LNCaP clone FGC (cell line): ENCODE data around the gene B3GNT3.
A peak's percentile ranks its signal among the peaks of the same experiment; 100 is the strongest.

Source experiments
- DNase-seq: peaks from one replicate; pipeline ENCODE4 v3.0.0-alpha.2; 2011; ENCODE audit warnings: low read depth
- H3K4me3 ChIP-seq: 2 replicates; pipeline ENCODE4 v1.5.1; 2011; ENCODE audit warnings: mild to moderate bottlenecking, low read depth, low read length, control low read depth
- TF ChIP-seq, protein P1 (sequence below): IDR thresholded peaks from 2 replicates; pipeline ENCODE4 v1.5.1; 2012; ENCODE audit warnings: mild to moderate bottlenecking; ENCODE audit not compliant: control insufficient read depth, insufficient read depth; ENCODE audit errors: extremely low read depth

B3GNT3 gene, protein sequence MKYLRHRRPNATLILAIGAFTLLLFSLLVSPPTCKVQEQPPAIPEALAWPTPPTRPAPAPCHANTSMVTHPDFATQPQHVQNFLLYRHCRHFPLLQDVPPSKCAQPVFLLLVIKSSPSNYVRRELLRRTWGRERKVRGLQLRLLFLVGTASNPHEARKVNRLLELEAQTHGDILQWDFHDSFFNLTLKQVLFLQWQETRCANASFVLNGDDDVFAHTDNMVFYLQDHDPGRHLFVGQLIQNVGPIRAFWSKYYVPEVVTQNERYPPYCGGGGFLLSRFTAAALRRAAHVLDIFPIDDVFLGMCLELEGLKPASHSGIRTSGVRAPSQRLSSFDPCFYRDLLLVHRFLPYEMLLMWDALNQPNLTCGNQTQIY

DNA sequence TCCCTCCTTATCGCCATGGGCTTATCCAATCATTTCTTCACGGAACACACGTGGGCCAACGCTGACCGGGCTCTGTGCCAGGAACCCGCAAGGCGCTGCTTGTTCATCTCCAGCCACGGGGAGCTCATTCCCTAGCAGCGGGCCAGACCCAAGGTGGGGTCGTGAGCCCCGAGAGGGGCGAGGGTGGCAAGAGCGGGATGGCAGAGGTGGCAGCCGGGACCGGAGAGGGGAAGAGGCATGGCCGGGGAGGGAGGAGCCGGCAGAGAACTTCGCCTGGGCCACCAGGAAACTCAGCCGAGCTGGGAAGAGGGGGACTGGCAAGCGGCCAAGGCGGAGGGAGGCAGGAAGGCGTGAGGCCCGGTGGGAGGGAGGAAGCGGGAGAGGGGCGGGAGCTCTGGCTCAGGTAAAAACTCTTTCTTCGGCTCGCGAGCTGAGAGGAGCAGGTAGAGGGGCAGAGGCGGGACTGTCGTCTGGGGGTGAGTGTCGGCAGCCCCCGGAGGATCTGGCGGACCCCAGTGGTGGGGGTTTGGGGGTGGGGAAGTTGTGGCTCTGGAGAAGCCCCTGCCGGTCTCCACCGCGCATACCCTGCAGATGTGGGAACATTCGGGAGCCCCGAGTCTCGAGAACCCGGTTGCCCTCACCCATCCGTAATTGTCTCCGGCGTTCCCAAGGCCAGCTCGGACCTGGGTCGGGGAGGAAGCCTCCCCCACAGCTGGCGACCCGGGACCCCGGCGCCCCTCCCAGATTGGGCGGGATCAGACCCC is at the start of gene B3GNT3:
TSS of gene B3GNT3 (plus strand) at position 408 of the 764 bp plus-strand sequence. CDS start 12,670 bp downstream, outside the sequence.
- no peak within 1 kb of the TSS for H3K4me3 ChIP-seq
- no peak for DNase-seq

DNA sequence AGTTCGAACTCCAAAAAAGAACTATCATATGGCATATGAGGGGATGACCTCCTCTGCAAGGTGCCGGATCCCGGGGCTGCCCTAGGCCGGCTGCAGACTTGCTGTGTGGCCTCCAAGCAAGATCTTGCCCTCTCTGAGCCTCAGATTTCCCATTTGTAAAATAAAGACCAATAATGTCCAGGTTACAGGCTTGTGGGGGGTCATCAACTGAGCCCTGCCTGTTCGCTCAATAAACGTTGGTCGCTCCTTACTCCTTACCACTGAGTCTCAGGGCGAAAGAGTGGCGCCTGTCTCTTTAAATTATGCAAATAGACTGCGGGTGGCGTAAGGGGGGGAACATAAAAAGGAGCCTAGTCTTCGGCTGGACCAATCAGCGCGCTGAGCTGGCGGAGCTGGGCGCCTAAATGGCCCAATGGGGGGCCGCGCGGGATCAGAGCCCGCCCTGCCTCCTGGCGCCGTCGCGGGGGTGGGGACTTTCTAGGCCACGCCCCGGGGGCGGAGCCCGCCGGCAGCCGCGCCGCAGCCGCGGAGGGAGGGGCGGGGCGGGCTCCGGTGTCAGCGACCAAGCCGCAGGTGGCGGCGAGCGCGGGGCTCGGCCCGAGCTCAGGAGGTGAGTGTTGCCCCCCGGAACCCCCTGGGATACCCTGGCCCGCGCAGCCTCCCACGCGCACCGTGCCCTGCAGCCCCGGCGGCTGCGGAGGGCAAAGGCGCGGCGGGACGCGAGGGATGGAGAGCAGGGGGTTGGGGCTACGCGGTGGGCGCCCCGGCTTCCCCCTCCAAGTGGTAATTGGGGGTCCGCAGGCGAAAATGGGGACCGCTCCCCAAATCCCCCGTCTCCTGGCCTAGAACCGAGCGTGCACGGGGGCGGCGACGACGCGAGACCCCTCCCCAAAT is 47.5 kb upstream of the B3GNT3 start:
- TF ChIP-seq, protein P1, sequence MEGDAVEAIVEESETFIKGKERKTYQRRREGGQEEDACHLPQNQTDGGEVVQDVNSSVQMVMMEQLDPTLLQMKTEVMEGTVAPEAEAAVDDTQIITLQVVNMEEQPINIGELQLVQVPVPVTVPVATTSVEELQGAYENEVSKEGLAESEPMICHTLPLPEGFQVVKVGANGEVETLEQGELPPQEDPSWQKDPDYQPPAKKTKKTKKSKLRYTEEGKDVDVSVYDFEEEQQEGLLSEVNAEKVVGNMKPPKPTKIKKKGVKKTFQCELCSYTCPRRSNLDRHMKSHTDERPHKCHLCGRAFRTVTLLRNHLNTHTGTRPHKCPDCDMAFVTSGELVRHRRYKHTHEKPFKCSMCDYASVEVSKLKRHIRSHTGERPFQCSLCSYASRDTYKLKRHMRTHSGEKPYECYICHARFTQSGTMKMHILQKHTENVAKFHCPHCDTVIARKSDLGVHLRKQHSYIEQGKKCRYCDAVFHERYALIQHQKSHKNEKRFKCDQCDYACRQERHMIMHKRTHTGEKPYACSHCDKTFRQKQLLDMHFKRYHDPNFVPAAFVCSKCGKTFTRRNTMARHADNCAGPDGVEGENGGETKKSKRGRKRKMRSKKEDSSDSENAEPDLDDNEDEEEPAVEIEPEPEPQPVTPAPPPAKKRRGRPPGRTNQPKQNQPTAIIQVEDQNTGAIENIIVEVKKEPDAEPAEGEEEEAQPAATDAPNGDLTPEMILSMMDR: no peak
- H3K4me3 ChIP-seq: peak overlapping the region; percentile 37
- DNase-seq: peak; percentile 79

More for the DNA sequence above, at the start of gene B3GNT3:
- TF ChIP-seq, protein P1: no peak

DNA sequence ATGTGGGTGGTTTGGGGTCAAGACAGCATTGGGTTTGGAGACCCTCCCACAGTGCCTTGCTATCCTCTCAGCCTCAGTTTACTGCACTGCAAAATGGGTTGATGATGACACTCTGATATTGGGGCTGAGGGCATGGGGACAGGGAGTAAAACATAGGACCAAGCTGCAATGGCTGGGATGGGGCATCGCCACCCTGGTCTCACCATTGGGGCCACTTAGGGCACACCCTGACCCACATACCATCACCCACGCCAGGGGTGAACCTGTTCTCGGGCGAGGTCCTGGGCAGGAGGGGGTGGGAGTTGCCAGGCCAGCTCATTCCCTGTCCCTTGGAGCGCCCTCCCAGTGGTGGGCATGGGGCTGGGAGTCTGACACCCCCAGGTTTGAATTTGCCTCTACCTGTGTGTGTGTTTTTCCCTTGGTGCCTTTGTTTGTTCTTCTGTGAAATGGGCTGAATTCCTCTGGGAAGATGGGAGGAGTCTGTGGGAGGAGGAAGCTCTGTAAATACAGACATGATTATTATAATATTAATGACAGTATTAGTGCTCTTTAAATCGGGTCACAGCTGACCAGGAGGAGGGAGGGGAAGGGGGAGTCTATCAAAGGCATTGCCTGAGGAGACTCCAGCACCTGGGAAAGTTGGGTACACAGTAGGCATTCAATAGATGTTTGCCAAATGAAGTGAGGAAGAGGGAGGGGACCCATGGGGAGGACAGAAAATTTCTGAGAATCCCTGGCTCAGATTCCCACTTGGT is 45.9 kb upstream of the B3GNT3 start:
- DNase-seq: no peak
- TF ChIP-seq, protein P1: no peak
- no peak overlapping the region for H3K4me3 ChIP-seq

DNA sequence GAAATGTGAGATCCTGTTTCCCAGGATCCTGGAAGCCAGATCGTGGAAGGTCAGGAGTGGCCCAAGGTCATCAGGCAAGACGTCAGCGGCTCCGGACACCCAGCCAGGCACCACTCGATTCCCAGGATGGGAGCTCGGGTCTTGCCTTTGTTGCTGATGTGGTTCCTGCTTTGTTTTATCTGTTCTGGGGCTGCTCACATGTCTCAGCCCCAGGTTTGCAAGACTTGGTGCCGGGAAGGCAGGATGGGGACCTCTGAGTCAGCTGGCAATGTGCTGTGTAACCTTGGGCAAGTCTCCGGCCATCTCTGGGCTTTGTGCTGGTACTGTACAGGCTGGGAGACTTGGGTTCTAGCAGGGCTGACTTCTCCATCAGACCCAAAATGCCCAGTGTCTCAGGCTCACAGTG is 45.0 kb upstream of the B3GNT3 start:
- DNase-seq: no peak
- TF ChIP-seq, protein P1: no peak
- no peak overlapping the region for H3K4me3 ChIP-seq

DNA sequence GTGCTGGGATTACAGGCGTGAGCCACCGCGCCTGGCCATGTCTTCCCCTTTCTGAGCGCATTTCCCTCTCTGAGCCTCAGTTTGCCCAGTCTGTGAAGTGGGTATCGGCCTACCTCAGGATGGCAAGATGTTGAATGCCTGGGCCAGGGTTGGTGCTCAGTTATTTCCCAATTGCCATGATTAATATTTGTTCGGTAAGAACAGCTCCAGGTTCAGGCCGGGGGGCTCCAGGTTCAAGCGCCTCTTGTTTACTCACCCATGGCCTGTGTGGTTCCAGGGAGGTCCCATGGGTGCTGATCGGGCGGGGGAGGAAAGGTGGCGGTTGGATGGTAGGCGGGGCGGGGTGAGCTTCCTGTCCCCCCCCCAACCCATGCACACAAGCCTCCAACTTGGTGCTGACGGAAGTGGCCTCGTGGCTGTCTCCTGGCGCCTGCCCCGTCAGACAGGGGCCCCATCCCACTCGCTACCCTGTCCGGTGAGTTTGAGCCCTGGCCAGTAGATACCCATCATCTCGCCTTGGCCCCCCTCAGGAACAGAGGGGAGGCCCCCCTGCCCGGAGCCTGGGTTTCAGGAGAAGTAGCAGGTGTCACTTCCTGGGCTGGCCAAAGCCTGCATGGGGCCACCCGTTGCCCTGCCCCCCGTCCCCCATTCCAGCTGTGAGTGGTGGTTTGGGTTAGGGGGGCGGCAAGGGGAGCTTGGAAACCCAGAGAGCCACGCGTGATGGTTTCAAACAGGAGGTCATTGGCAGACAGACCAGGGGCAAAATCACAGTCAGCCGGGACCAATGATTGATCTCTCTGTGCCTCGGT is 43.6 kb upstream of the B3GNT3 start, which contains the start of gene FCHO1:
TSS of gene FCHO1 (plus strand) at position 375 of the 809 bp plus-strand sequence. CDS start 3,688 bp downstream, outside the sequence.
- H3K4me3 ChIP-seq: no peak within 1 kb of the TSS
- DNase-seq: no peak
- TF ChIP-seq, protein P1: no peak

DNA sequence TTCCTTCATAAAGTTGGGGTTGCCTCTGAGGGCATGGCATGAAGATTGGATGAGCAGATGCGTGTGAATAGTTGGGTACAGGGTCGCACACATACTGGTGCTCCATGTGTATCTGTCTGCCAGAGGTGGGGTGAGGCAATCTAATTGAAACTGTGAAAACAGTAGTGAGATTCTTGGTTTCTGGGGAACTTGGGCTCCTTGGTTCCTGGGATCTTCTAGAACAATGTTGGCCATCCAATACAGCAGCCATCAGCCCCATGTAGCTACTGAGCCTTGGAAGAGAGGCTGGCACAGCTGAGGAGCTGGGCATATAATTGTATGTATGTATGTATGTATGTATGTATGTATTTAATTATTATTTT is 43.0 kb upstream of the B3GNT3 start:
- DNase-seq: no peak
- no peak overlapping the region for H3K4me3 ChIP-seq
- TF ChIP-seq, protein P1: no peak
